ENCODE data around the gene TNC. TPM values are rescaled to one million over a fixed set of nuclear protein-coding genes. Genes with fewer than 3 reads are reported as not detected.
"Not testable (repeated sequence)": the region's sequence is repeated elsewhere in the genome, so short reads cannot be mapped to it uniquely, and the experiment has no call there.

TNC gene
- total RNA-seq, 1 donor from 2014 or later = 64.1 TPM

- Mint-ChIP-seq H3K4me1 (ENCODE audit: low read depth) (peaks cover 15% of the 10 kb centered on the region), H3K27ac (ENCODE audit: unreplicated experiment) (no peak overlapping the region), H3K4me3 (ENCODE audit: unreplicated experiment) (no peak overlapping the region), H3K27me3 (ENCODE audit: low read depth) (no peaks in the 10 kb centered on the region), H3K9me3 (ENCODE audit: low read depth) (peaks cover 2% of the 10 kb centered on the region), H3K36me3 (ENCODE audit: low read depth) (peaks cover 4% of the 10 kb centered on the region)
- DNase-seq (ENCODE audit: low spot score) = no peak
- no peak for TF ChIP-seq CTCF (IDR thresholded peaks at IDR 0.05)
These were observed 18.1 kb upstream of the TNC start for GRCh38 chr9:115135821-115136778.

- no peaks in the 10 kb centered on the region for H3K9me3 Mint-ChIP-seq (ENCODE audit: low read depth)
- no peaks in the 10 kb centered on the region for H3K27me3 Mint-ChIP-seq (ENCODE audit: low read depth)
- TF ChIP-seq CTCF (IDR thresholded peaks at IDR 0.05) = no peak
- no peak overlapping the region for H3K27ac Mint-ChIP-seq (ENCODE audit: unreplicated experiment)
- no peak overlapping the region for H3K4me3 Mint-ChIP-seq (ENCODE audit: unreplicated experiment)
- DNase-seq (ENCODE audit: low spot score) = no peak
- peaks cover 4% of the 10 kb centered on the region for H3K36me3 Mint-ChIP-seq (ENCODE audit: low read depth)
- H3K4me1 Mint-ChIP-seq (ENCODE audit: low read depth) = peaks cover 15% of the 10 kb centered on the region
These were observed 17.0 kb upstream of the TNC start for GRCh38 chr9:115134941-115135340.

- Mint-ChIP-seq H3K9me3 (ENCODE audit: low read depth) (no peaks in the 10 kb centered on the region), H3K4me3 (ENCODE audit: unreplicated experiment) (no peak overlapping the region), H3K36me3 (ENCODE audit: low read depth) (peaks cover 4% of the 10 kb centered on the region), H3K27ac (ENCODE audit: unreplicated experiment) (no peak overlapping the region), H3K27me3 (ENCODE audit: low read depth) (no peaks in the 10 kb centered on the region), H3K4me1 (ENCODE audit: low read depth) (peaks cover 15% of the 10 kb centered on the region)
- TF ChIP-seq CTCF (IDR thresholded peaks at IDR 0.05) = no peak
- no peak for DNase-seq (ENCODE audit: low spot score)
These were observed 15.7 kb upstream of the TNC start for GRCh38 chr9:115133649-115134048.

GRCh38 chr9:115132648-115133047 is 14.7 kb upstream of the TNC start:
- Mint-ChIP-seq H3K9me3 (ENCODE audit: low read depth) (no peaks in the 10 kb centered on the region), H3K27me3 (ENCODE audit: low read depth) (no peaks in the 10 kb centered on the region), H3K4me3 (ENCODE audit: unreplicated experiment) (peak overlapping the region; percentile 45), H3K27ac (ENCODE audit: unreplicated experiment) (peak overlapping the region; percentile 14), H3K36me3 (ENCODE audit: low read depth) (peaks cover 3% of the 10 kb centered on the region), H3K4me1 (ENCODE audit: low read depth) (peaks cover 15% of the 10 kb centered on the region)
- TF ChIP-seq CTCF (IDR thresholded peaks at IDR 0.05) = no peak
- no peak for DNase-seq (ENCODE audit: low spot score)

- DNase-seq (ENCODE audit: low spot score) = no peak
- no peak for TF ChIP-seq CTCF (IDR thresholded peaks at IDR 0.05)
- Mint-ChIP-seq H3K4me1 (ENCODE audit: low read depth) (peaks cover 22% of the 10 kb centered on the region), H3K27me3 (ENCODE audit: low read depth) (no peaks in the 10 kb centered on the region), H3K9me3 (ENCODE audit: low read depth) (peaks cover 14% of the 10 kb centered on the region), H3K36me3 (ENCODE audit: low read depth) (peaks cover 2% of the 10 kb centered on the region), H3K4me3 (ENCODE audit: unreplicated experiment) (no peak overlapping the region), H3K27ac (ENCODE audit: unreplicated experiment) (no peak overlapping the region)
These were observed 12.2 kb upstream of the TNC start for GRCh38 chr9:115130176-115130575.

- not testable (repeated sequence) for H3K36me3 Mint-ChIP-seq (ENCODE audit: low read depth); H3K27ac Mint-ChIP-seq (ENCODE audit: unreplicated experiment); H3K4me3 Mint-ChIP-seq (ENCODE audit: unreplicated experiment); DNase-seq (ENCODE audit: low spot score); H3K27me3 Mint-ChIP-seq (ENCODE audit: low read depth)
- Mint-ChIP-seq H3K9me3 (ENCODE audit: low read depth) (peaks cover 16% of the 10 kb centered on the region), H3K4me1 (ENCODE audit: low read depth) (peaks cover 18% of the 10 kb centered on the region)
These were observed 10.8 kb upstream of the TNC start for GRCh38 chr9:115128726-115129125.

Data from chondrocyte (in vitro differentiated cells).